ENCODE measurements around the gene TLR3. TPM values are rescaled to one million over a fixed set of nuclear protein-coding genes. Genes with fewer than 3 reads are reported as not detected.

The TLR3 gene
- polyA plus RNA-seq, 1 donor from 2014 or later: not detected

GRCh38 chr4:186132577-186133242 lies 63.8 kb downstream of the TLR3 start:
- no peaks in the 10 kb centered on the region for H3F3A ChIP-seq (ENCODE audit: insufficient read depth, low read length, poor library complexity, severe bottlenecking)
- TF ChIP-seq EP300 (conservative IDR thresholded peaks at IDR 0.05; ENCODE audit: poor library complexity, severe bottlenecking): no peak
- TF ChIP-seq, protein P1, sequence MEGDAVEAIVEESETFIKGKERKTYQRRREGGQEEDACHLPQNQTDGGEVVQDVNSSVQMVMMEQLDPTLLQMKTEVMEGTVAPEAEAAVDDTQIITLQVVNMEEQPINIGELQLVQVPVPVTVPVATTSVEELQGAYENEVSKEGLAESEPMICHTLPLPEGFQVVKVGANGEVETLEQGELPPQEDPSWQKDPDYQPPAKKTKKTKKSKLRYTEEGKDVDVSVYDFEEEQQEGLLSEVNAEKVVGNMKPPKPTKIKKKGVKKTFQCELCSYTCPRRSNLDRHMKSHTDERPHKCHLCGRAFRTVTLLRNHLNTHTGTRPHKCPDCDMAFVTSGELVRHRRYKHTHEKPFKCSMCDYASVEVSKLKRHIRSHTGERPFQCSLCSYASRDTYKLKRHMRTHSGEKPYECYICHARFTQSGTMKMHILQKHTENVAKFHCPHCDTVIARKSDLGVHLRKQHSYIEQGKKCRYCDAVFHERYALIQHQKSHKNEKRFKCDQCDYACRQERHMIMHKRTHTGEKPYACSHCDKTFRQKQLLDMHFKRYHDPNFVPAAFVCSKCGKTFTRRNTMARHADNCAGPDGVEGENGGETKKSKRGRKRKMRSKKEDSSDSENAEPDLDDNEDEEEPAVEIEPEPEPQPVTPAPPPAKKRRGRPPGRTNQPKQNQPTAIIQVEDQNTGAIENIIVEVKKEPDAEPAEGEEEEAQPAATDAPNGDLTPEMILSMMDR (IDR thresholded peaks at IDR 0.05; ENCODE audit: poor library complexity, severe bottlenecking): peak; percentile 21
- no peaks in the 10 kb centered on the region for H3K9me3 ChIP-seq (ENCODE audit: low read length)
- no peak overlapping the region for H3K4me2 ChIP-seq (ENCODE audit: low read length)
- no peak overlapping the region for H3K9ac ChIP-seq (ENCODE audit: low read length)
- no peaks in the 10 kb centered on the region for H3K9me2 ChIP-seq (ENCODE audit: insufficient read depth, low read length)
- no peak overlapping the region for H3K27ac ChIP-seq (ENCODE audit: low read length)
- H3K79me2 ChIP-seq (replicated peaks; ENCODE audit: insufficient read depth, low read length): no peaks in the 10 kb centered on the region
- no peaks in the 10 kb centered on the region for H3K27me3 ChIP-seq (ENCODE audit: insufficient read depth, low read depth, low read length)
- no peaks in the 10 kb centered on the region for H3K36me3 ChIP-seq (ENCODE audit: insufficient read depth, low read length)
- H3K4me3 ChIP-seq (ENCODE audit: low read length): no peak overlapping the region
- H4K20me1 ChIP-seq (ENCODE audit: insufficient read depth): no peaks in the 10 kb centered on the region
- H2AFZ ChIP-seq (ENCODE audit: low read depth, low read length): no peak overlapping the region

DNA sequence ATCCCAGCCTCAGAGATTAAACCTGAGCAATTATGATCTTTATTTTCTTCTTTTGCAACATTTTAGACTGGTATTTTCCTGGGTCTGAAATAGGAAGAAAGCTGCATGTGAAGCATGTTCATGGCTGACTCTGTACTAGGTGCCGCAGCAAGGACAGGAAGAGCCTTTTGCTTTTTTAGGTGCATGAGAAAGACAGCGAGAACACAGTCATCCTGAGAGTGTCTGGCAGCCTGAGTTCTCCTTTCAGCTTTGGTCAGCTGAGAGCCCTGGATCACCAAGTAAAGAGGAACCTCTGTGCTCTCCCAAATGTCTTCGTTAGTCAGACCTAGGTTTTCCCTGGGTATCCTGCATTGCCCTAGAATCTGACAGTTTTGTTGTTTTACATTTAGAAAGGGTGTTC lies 65.3 kb downstream of the TLR3 start:
- no peak for TF ChIP-seq RAD21 (conservative IDR thresholded peaks at IDR 0.05)
- no peak for TF ChIP-seq SMC3 (conservative IDR thresholded peaks at IDR 0.05; ENCODE audit: poor library complexity)
- TF ChIP-seq MXI1 (conservative IDR thresholded peaks at IDR 0.05; ENCODE audit: poor library complexity, severe bottlenecking): no peak
- no peak for TF ChIP-seq EZH2 (IDR thresholded peaks at IDR 0.05; ENCODE audit: borderline replicate concordance, insufficient read depth, low read length, poor library complexity, severe bottlenecking)
- no peak for TF ChIP-seq EP300 (conservative IDR thresholded peaks at IDR 0.05; ENCODE audit: poor library complexity, severe bottlenecking)
- TF ChIP-seq, protein P1 (IDR thresholded peaks at IDR 0.05; ENCODE audit: poor library complexity, severe bottlenecking): no peak
- TF ChIP-seq, protein P2, sequence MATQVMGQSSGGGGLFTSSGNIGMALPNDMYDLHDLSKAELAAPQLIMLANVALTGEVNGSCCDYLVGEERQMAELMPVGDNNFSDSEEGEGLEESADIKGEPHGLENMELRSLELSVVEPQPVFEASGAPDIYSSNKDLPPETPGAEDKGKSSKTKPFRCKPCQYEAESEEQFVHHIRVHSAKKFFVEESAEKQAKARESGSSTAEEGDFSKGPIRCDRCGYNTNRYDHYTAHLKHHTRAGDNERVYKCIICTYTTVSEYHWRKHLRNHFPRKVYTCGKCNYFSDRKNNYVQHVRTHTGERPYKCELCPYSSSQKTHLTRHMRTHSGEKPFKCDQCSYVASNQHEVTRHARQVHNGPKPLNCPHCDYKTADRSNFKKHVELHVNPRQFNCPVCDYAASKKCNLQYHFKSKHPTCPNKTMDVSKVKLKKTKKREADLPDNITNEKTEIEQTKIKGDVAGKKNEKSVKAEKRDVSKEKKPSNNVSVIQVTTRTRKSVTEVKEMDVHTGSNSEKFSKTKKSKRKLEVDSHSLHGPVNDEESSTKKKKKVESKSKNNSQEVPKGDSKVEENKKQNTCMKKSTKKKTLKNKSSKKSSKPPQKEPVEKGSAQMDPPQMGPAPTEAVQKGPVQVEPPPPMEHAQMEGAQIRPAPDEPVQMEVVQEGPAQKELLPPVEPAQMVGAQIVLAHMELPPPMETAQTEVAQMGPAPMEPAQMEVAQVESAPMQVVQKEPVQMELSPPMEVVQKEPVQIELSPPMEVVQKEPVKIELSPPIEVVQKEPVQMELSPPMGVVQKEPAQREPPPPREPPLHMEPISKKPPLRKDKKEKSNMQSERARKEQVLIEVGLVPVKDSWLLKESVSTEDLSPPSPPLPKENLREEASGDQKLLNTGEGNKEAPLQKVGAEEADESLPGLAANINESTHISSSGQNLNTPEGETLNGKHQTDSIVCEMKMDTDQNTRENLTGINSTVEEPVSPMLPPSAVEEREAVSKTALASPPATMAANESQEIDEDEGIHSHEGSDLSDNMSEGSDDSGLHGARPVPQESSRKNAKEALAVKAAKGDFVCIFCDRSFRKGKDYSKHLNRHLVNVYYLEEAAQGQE (IDR thresholded peaks at IDR 0.05; ENCODE audit: borderline replicate concordance): no peak
- no peak for TF ChIP-seq TAF1 (IDR thresholded peaks at IDR 0.05; ENCODE audit: low read depth)
- no peak for TF ChIP-seq POLR2AphosphoS5 (IDR thresholded peaks at IDR 0.05)
- H3K79me2 ChIP-seq (replicated peaks; ENCODE audit: insufficient read depth, low read length): no peaks in the 10 kb centered on the region
- H3K27me3 ChIP-seq (ENCODE audit: insufficient read depth, low read depth, low read length): no peaks in the 10 kb centered on the region
- no peak overlapping the region for H3K9ac ChIP-seq (ENCODE audit: low read length)
- H3K9me3 ChIP-seq (ENCODE audit: low read length): no peaks in the 10 kb centered on the region
- H3K27ac ChIP-seq (ENCODE audit: low read length): no peak overlapping the region
- no peak overlapping the region for H2AFZ ChIP-seq (ENCODE audit: low read depth, low read length)
- no peaks in the 10 kb centered on the region for H3F3A ChIP-seq (ENCODE audit: insufficient read depth, low read length, poor library complexity, severe bottlenecking)
- H3K4me2 ChIP-seq (ENCODE audit: low read length): no peak overlapping the region
- H3K36me3 ChIP-seq (ENCODE audit: insufficient read depth, low read length): no peaks in the 10 kb centered on the region
- no peak overlapping the region for H3K4me3 ChIP-seq (ENCODE audit: low read length)
- no peaks in the 10 kb centered on the region for H3K9me2 ChIP-seq (ENCODE audit: insufficient read depth, low read length)
- H4K20me1 ChIP-seq (ENCODE audit: insufficient read depth): no peaks in the 10 kb centered on the region
